Tibial nerve (tissue), 3 donors: Measurements from ENCODE around the gene RIPOR3.

Source experiments
- POLR2A ChIP-seq, 2 donors: fragments of 450-650 bp; IDR thresholded peaks; one replicate each; pipeline ENCODE4 v1.6.1; 2017; ENCODE audit warnings: antibody characterized with exemption in 2 of 2, mild to moderate bottlenecking in 2 of 2, moderate library complexity in 2 of 2
- TF ChIP-seq, protein P1 (sequence below), 5 experiments: fragments of 200-600 bp in 3 of 5; fragments of 450-650 bp in 2 of 5; sonication (generic) in 3 of 5; IDR thresholded peaks; one replicate each; pipeline ENCODE4 v1.5.1; 2016 to 2019; ENCODE audit warnings: antibody characterized with exemption in 5 of 5, mild to moderate bottlenecking in 3 of 5, moderate library complexity in 2 of 5

DNA sequence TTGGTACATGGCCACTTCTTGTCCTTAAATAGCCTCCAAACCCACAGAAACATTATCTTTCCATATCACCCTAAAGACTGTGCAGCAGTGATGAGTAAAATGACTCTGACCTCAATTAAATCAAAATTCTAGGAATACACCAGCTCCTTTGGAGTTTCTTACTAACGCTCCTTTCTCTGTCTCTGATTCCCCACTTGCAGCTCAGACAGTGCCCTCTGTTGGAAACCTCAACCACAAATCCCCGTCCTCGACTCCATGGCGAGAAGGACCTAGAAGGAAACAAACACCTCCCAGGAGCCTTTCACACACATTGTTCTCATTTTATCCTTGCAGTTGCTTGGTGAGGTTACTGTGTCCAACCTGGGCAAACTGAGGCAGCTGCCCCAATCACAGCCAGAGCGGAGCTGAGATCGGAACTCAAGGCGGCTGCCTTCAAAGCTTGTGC, 22.3 kb upstream of the RIPOR3 start:
- TF ChIP-seq, protein P1, sequence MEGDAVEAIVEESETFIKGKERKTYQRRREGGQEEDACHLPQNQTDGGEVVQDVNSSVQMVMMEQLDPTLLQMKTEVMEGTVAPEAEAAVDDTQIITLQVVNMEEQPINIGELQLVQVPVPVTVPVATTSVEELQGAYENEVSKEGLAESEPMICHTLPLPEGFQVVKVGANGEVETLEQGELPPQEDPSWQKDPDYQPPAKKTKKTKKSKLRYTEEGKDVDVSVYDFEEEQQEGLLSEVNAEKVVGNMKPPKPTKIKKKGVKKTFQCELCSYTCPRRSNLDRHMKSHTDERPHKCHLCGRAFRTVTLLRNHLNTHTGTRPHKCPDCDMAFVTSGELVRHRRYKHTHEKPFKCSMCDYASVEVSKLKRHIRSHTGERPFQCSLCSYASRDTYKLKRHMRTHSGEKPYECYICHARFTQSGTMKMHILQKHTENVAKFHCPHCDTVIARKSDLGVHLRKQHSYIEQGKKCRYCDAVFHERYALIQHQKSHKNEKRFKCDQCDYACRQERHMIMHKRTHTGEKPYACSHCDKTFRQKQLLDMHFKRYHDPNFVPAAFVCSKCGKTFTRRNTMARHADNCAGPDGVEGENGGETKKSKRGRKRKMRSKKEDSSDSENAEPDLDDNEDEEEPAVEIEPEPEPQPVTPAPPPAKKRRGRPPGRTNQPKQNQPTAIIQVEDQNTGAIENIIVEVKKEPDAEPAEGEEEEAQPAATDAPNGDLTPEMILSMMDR (IDR thresholded peaks at IDR 0.05): peak in 3 of 5 experiments; percentile 18 to 48 (median 25)
- TF ChIP-seq POLR2A (IDR thresholded peaks at IDR 0.05): no peak
